Stimulated activated CD4-positive, alpha-beta T cell treated with anti-CD3 and anti-CD28 coated beads, Interleukin-15, amount 100 ng/mL, for 24 hours (primary cell): ENCODE results near the gene SRSF8.
"Not testable (repeated sequence)": the region's sequence is repeated elsewhere in the genome, so short reads cannot be mapped to it uniquely, and the experiment has no call there.

Source experiments
- DNase-seq: peaks from one replicate; pipeline ENCODE4 v3.0.0-alpha.2; 2020

The SRSF8 gene

DNA sequence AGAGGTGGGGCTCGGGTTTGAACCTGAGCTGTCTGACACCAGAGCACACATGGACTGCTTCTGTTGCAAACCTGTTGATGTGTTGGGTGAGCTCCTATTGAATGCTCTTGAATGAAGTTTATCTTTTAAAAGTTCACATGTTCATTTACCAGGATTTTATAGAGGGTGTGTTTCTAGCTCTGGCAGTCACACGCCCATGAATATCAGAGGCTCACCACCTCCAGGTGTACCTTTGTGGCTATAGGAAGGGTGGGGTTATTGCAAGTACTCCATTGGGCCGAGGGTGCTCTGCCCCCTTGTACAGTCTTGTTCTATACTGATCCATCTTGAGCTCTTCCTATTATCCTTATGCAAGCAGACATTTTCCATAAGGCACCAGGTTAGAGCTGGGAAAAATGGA is 32.1 kb downstream of the SRSF8 start:
- no peak for DNase-seq

DNA sequence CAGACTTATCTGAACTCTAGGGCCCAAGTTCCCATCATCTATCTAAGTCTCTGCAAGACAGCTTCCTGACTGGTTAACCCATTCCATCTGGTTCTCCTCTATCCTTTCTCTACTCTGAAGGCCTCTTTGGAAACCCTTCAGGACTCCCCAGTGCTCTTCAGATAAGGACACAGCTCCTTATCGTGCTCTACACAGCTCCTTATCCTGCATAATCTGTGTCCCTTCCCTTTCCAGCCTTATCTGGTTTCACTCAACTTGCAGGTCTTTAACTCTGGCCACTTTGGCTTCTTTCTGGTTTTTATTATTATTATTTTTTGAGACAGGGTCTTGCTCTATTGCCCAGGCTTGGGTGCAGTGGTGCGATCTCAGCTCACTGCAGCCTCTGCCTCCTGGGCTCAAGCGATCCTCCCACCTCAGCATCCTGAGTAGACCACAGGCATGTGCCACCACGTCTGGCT is 33.5 kb downstream of the SRSF8 start:
- no peak for DNase-seq

DNA sequence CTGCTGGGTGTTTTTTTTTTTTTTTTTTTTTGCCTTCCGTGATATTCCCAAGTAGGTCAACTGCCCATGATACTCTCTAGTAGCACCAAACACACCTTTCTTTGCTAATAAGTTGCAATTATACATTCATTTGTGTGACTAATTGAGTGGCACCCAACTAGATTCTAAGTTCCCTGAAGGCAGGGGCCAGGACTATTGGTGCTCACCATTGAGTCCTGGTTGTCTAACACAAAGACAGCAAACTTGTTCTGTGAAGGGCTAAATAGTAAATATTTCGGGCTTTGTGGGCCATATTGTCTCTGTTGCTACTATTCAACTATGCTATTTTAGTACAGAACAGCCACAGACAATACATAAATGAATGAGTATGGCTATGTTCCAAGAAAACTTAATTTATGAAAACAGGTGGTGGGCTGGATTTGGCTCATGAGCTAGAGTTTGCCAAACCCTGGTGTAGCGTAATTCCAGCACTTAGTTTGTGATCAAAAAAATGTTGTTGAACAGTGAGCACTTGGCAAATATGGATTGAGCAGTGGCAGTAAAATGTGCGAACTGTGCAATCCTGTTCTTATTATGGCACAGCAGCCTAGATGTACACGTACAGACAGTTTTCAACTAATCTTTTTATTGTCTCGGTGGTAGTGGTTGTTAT is 34.3 kb downstream of the SRSF8 start:
- DNase-seq, result no peak

DNA sequence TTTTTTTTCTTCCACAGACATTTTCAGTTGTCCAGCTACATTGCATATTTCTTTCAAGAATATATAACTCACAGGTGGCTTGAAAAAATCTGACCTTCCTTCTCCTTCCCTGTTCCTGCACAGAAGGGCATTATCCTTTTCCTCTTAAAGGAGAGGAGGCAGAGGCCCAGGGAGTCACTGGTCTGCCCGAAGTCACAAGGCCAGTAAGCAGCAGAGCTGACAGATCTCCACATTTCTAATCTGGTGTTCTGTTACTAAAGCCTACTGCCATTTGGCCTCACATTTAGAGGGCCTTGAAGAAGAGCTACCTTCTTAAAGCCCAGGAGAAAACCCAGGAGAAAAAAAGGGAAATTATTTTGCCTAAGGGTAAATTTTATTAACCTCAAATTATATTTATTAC is 35.2 kb downstream of the SRSF8 start:
- DNase-seq, result no peak

DNA sequence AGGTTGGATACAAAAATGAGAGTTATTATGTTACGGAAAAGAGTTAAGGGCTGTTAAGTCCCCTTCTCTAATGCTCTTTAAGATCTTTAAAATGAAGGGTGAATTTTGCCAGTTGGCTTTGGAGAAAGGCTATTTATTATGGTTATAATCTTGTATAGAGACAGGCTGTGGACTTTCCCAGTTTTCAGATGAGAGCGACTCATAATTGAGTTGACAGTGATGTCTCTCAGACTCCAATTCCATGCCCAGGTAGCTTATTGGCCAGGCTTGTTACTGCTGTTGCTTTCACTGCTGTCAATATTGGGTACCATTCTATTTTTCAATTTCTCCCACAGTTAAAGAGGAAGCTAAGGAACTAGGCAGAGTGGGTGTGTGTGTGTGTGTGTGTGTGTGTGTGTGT is 36.0 kb downstream of the SRSF8 start:
- DNase-seq, result no peak

DNA sequence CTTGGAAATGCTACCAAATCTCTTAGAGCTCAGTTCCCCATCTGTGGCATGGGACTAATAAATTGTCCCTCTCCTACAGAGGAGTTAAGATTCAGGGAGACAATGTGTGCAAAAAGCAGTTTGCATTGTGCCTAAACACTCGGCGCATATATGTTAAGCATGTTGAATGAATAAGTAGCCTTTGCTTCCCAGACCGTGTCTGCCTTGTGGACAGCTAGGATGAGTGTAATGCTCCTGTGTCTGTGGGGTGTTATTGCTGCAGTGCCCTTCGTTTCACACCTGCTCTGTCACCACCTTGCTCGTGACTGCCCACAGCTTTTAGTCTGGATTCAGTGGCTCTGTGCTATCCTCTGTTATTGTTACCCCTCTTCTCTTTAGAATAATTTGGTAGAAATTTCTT is 37.0 kb downstream of the SRSF8 start:
- DNase-seq, result no peak

DNA sequence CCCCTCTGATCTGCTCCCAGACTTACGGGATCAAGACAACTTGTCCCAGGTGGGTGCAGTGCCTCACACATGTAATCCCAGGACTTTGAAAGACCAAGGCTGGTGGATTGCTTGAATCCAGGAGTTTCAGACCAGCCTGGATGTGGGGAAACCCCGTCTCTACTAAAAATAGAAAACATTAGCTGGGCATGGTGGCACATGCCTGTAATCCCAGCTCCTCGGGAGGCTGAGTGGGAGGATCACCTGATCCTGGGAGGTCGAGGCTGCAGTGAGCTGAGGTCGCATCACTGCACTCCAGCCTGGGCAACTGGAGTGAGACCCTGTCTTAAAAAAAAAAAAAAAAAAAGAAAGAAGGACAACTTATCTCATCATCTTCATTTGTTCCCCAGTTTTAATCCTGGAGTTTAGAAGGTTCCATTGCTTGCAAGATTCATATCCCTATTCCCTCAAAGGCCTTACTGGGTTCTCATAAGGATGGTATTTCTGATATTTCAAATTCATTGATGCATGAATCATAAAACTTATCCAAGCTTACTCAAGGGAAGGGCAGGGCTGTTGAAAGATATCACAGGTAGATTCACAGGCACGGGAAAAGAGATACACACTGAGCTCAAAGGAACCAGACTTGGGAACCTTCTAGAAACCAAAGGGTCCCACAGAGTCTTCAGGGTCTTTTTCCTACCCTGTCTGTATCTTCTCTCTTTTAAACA is 37.6 kb downstream of the SRSF8 start:
- DNase-seq, result no peak

DNA sequence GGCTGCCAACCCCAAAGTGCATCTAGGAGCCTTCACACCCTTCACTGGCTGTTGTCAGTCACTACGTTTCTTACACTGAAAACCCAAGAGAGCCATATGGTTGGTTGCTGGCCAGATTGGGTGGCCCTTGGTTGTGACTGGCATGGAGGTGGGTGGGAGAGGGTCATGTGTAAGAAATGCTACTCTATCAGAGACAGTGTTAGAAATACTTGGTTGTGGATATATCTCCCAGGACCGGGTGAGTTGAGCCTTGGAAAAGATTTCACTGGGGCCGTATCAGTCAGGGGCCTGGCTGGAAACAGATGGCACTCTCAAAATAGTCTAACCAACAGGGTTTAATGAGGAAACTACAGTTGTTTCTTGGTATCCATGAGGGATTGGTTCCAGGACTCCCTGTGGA is 38.1 kb downstream of the SRSF8 start:
- DNase-seq, result no peak

DNA sequence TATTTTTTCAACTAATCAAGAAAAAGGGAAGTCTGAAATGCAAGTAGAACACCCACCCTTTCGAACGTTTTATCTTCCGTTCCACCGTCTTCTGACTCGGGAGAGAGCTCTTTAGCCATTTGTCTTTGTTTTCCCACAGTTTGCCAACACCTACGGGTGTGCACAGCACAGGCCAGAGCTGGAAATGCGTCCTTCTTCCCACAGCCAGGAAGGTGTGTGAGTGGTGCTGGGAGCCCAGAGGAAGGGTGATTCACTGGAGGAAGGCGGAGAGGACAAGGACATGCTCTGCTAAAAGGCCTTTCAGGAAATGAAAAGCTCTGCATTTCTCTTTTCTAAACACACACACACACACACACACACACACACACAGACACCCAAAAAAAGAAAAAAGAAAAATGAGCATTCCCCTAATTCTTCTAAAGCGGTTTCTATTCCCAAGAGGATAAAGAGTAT is 41.5 kb downstream of the SRSF8 start:
- no peak for DNase-seq

DNA sequence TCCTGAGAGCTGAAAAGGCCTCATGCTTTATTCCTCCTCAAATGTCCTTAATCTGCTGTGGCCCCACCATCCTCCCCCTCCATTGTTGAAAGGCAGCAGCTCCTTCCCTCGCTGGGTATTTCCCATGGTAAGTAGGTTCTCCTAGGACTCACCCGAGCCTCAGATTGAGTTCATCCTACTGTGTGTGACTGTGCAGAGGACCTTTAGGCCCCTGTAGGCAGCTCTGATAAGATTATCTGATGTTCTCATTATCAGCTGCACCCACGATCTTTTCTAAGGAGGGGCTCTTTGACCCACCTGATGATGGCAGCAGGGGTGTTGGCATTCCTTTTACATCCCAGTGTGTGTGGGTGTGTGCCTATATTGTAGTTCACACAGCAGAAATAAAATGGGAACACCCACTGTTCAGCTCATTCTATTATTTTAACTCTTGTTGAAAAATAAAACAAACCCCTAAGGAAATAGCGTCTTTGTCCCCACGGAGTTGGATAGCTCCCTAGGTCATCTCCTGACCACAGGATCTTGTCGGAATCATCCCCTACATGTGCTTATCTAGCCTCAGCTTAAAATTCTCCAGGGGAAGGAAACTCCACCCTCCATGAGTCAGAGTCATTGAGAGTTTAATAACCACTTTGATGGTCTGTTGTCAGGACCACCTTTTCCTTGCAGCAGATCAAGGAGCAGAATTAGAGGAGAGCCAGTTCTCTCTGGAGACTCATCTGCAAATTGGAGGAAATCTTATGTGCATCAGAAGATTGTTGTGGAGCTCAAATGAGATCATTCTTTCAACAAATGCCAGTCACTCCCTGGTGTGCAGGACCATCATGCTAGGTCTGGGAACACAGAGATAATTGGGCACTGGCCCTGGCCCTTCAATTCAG is 42.2 kb downstream of the SRSF8 start:
- DNase-seq, result no peak

DNA sequence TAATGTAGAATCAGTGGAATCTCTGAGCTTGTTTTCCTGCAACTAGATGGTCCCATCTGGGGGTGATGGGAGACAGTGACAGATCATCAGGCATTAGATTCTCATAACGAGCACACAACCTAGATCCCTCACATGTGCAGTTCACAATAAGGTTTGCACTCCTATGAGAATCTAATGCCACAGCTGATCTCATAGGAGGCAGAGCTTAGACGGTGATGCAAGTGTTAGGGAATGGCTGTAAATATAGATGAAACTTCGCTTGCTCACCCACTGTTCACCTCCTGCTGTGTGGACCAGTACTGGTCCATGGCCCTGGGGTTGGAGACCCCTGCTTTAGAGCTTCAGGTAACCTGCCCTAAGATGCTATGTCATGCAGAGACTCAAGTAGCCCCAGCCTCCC is 44.8 kb downstream of the SRSF8 start:
- DNase-seq, result not testable (repeated sequence)

DNA sequence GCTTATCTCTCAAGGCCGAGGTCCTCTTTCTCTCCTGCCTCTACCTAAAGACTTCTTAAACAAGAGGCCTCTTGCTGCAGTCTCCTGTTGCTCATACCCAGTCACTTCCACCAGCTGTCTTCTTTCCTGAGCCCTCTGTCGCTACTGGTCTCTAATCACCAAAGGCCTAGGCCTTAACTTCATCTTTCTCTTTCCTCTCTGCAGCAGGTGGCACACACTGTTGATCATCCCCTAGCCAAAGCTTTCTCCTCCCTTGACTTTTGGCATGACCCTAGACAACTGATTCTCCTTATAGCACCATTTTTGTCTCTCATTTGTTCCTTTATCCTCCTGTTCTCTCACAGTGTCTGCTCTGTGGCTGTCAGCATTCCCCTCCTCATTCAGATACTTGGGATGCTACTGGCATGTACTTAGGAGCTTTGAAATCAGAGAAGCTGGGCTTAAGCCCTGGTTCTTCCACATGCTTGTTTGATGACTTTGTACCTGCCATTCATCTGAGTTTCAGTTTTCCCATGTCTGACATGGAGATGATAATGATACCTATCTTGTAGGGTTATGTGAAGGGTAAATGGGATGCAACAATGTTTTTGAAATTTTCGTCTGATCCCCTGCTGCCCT is 45.3 kb downstream of the SRSF8 start:
- no peak for DNase-seq

DNA sequence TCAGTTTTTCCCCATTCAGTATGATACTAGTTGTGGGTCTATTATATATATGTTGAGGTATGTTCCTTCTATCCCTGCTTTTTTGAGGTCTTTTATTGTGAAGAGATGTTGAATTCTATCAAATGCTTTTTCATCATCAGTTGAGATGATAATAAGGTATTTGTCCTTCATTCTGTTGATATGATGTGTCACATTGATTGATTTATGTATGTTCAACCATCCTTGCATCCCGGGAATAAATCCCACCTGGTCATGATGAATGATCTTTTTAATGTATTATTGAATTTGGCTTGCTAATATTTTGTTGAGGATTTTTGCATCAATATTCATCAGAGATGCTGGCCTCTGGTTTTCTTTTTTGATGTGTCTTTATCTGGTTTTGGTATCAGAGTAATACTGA is 48.9 kb downstream of the SRSF8 start:
- DNase-seq, result no peak

DNA sequence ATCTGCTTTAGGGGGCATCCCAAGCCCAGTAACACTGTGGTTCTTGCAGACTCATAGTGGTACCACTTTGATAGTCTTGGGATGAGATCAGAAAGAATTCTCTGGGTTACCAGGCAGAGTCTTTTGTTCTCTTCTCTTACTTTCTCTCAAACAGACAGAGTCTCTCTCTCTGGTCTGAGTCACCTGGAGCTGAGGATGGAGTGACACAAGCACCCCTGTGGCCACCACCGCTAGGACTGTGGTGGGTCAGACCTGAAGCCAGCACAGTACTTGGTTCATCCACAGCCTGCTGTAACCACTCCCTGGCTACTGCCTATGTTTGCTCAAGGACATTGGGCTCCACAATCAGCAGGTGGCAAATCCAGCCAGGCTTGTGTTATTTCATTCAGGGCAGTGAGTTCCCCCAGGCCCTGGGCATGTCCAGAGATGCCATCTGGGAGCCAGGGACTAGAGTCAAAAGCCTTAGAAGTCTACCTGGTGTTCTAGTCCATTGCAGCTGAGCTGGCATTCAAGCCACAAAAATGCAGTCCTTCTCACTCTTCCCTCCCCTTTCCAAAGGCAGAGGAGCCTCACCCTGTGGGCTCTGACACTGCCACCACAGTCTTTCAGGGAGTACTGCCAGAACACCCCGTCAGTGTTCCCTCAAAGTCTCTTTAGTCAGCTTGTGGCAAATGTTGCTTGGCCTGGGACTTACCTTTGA is 52.8 kb downstream of the SRSF8 start:
- no peak for DNase-seq
